ENCODE results near the gene LSAMP. TPM values are rescaled to one million over a fixed set of nuclear protein-coding genes. Genes with fewer than 3 reads are reported as not detected.

The LSAMP gene
- total and polyA plus RNA-seq, 8 donors = 17.3 to 28.0 (median 26.0) TPM

DNA sequence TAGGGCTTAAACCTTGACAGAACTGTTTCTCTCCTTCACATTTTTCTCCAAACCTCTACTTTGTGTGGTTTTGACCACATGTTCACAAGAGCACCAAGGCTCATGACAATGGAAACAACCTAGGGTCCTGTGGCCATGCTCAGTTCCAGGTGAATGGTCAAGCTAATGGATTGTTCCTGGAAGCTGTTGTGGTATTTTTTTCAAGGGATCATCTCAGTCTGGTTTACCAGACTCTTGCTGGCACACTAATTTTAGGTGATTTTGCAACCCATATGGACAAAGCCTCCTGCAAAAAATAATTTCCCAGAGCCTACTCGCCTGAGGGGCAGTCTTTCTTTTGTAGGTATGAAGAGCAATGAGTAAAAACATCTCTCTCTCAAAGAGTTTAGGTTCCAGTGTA lies 67.2 kb downstream of the LSAMP start:
- intact Hi-C loops (cut with DNase I) = no loop called here
- Histone ChIP-seq H3K36me3 (no peaks in the 10 kb centered on the region), H3K27ac (no peak overlapping the region), H3K27me3 (no peaks in the 10 kb centered on the region), H3K4me3 (no peak overlapping the region), H3K4me1 (no peaks in the 10 kb centered on the region), H3K9me3 (no peaks in the 10 kb centered on the region)
- ATAC-seq (no peak), DNase-seq (no peak)
- TF ChIP-seq, protein P1, sequence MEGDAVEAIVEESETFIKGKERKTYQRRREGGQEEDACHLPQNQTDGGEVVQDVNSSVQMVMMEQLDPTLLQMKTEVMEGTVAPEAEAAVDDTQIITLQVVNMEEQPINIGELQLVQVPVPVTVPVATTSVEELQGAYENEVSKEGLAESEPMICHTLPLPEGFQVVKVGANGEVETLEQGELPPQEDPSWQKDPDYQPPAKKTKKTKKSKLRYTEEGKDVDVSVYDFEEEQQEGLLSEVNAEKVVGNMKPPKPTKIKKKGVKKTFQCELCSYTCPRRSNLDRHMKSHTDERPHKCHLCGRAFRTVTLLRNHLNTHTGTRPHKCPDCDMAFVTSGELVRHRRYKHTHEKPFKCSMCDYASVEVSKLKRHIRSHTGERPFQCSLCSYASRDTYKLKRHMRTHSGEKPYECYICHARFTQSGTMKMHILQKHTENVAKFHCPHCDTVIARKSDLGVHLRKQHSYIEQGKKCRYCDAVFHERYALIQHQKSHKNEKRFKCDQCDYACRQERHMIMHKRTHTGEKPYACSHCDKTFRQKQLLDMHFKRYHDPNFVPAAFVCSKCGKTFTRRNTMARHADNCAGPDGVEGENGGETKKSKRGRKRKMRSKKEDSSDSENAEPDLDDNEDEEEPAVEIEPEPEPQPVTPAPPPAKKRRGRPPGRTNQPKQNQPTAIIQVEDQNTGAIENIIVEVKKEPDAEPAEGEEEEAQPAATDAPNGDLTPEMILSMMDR (IDR thresholded peaks at IDR 0.05) = no peak

DNA sequence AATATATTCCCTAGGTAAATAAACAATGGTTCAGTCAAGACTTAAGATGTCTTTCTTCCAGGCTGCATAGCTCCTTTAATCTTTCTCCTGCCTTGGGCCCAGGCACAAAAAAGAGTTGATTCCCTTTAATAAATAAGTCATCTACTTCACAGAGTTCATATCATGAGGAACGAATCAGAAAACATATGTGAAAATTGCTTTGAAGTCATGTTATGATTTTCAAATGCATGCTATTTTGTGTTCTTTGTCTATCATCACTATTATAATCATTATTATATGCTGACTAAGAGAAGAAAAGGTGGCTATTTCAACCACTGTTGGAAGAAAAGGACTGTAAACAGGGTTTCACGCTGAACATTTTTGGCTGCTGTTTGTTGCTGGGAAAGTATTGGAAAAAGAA lies 70.4 kb downstream of the LSAMP start:
- H3K9me3 ChIP-seq = no peaks in the 10 kb centered on the region
- TF ChIP-seq, protein P1 (IDR thresholded peaks at IDR 0.05) = no peak
- peak overlapping the region in 1 of 2 donors; percentile 17 for H3K27ac ChIP-seq
- peak in 1 of 4 donors; percentile 27 for DNase-seq
- no peaks in the 10 kb centered on the region for H3K36me3 ChIP-seq
- intact Hi-C loops (cut with DNase I) = no loop called here
- H3K4me1 ChIP-seq = no peaks in the 10 kb centered on the region
- ATAC-seq = no peak
- H3K27me3 ChIP-seq = no peaks in the 10 kb centered on the region
- H3K4me3 ChIP-seq = no peak overlapping the region

DNA sequence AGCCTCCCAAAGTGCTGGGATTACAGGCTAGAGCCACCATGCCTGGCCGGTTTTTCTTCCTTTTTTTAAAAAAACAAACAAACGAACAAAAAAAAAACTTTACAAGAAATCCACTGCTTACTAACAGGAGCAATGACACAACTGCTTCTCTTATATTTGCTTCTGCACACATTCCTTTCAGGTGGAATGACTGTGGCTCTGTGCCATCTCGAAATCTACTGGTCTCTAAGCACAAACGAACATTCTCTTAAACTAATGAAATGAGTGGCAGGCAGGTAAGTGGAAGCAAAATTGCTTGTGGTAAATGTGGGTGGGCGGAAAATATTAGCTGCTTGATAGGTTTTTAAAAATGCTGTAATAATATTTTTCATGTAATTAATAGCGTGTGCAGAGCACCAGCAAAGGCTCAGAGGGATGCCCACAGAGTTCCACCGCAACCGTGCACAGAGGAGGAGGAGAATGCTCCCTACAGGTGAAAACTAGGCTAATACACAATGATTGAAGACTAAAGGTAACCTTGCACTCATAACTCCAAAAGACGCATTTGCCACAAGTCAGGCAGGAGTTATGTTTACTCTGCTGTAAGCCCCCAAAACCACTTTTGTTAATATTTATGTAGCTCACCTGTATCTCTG lies 77.4 kb downstream of the LSAMP start:
- Histone ChIP-seq H3K36me3 (no peaks in the 10 kb centered on the region), H3K4me1 (no peaks in the 10 kb centered on the region), H3K4me3 (no peak overlapping the region), H3K27me3 (no peaks in the 10 kb centered on the region), H3K9me3 (no peaks in the 10 kb centered on the region), H3K27ac (no peak overlapping the region)
- intact Hi-C loops (cut with DNase I) = no loop called here
- no peak for DNase-seq
- TF ChIP-seq, protein P1 (IDR thresholded peaks at IDR 0.05) = no peak
- no peak for ATAC-seq

DNA sequence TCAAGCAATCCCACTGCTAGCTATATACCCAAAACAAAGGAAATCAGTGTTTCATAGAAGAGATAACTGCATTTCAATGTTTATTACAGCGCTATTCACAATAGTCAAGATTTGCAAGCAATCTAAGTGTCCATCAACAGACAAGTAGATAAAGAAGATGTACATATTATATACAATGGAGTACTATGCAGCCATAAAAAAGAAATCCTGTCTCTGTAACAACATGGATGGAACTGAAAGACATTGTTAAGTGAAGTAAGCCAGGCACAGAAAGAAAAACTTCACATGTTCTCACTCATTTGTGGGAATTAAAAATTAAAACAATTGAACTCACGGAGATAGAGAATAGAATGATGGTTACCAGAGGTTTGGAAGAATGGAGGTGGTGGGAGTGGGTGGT lies 89.2 kb downstream of the LSAMP start:
- Histone ChIP-seq H3K4me1 (no peaks in the 10 kb centered on the region), H3K36me3 (no peaks in the 10 kb centered on the region), H3K27ac (no peak overlapping the region), H3K27me3 (no peaks in the 10 kb centered on the region), H3K4me3 (no peak overlapping the region), H3K9me3 (peaks cover 0 to 2% of the 10 kb centered on the region in 2 donors)
- intact Hi-C loops (cut with DNase I) = no loop called here
- ATAC-seq (no peak), DNase-seq (no peak)
- TF ChIP-seq, protein P1 (IDR thresholded peaks at IDR 0.05) = no peak

DNA sequence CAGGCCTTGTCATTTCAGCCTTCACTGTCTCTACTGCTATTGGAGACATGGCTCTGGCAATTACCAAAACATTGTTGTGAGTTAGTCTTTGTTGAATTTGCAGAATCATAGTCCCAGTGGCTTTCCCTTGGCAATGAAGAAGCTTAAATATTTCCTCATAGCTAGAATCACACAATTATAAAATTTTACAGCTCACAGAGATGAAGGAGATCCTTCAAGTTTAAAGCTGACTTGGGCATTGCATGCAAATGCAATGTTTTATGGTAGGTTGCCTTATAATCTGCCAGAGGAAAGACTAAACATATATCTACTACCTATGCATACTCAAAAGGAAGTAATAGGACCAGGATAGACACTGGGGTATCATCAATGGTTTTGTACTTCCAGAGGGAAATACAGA lies 90.9 kb downstream of the LSAMP start:
- intact Hi-C loops (cut with DNase I) = no loop called here
- H3K36me3 ChIP-seq = no peaks in the 10 kb centered on the region
- no peaks in the 10 kb centered on the region for H3K9me3 ChIP-seq
- H3K27me3 ChIP-seq = no peaks in the 10 kb centered on the region
- H3K4me1 ChIP-seq = no peaks in the 10 kb centered on the region
- no peak overlapping the region for H3K4me3 ChIP-seq
- TF ChIP-seq, protein P1 (IDR thresholded peaks at IDR 0.05) = no peak
- DNase-seq (no peak), ATAC-seq (no peak)
- H3K27ac ChIP-seq = no peak overlapping the region

Data from left lung (tissue), 10 donors.